Adrenal gland (tissue), 12 donors: ENCODE data around the gene CREG1. TPM values are rescaled to one million over a fixed set of nuclear protein-coding genes. Genes with fewer than 3 reads are reported as not detected.
A peak's percentile ranks its signal among the peaks of the same experiment; 100 is the strongest.

Source experiments
- DNase-seq, 7 donors: peaks; one replicate each; pipeline ENCODE4 v3.0.0-alpha.2; 2019 to 2020
- H3K27ac ChIP-seq, 5 donors: fragments of 200-600 bp; sonication (generic) in 4 of 5; 1 replicate in 3 of 5; 2 replicates in 2 of 5; pipeline versions ENCODE4 v1.5.1 to v1.8.0; 2016 to 2020; ENCODE audit warnings: mild to moderate bottlenecking in 1 of 5
- H3K27me3 ChIP-seq: fragments of 200-600 bp; 2 replicates; pipeline ENCODE4 v1.8.0; 2021
- H3K36me3 ChIP-seq, 2 donors: fragments of 200-600 bp; replicated peaks in 1 of 2; 1 replicate in 1 of 2; 2 replicates in 1 of 2; pipeline versions ENCODE4 v1.5.1 to v1.8.0; 2018 to 2022
- H3K4me1 ChIP-seq, 2 donors: fragments of 200-600 bp; replicated peaks in 1 of 2; 1 replicate in 1 of 2; 2 replicates in 1 of 2; pipeline versions ENCODE4 v1.5.1 to v1.8.0; 2018 to 2021
- H3K4me3 ChIP-seq, 4 donors: fragments of 200-600 bp; sonication (generic) in 3 of 4; one replicate each; pipeline ENCODE4 v1.5.1; 2016 to 2018
- H3K9me3 ChIP-seq, 3 donors: fragments of 200-600 bp; sonication (generic) in 1 of 3; replicated peaks in 1 of 3; 1 replicate in 2 of 3; 2 replicates in 1 of 3; pipeline versions ENCODE4 v1.5.1 to v1.8.0; 2016 to 2021
- CTCF ChIP-seq, 6 experiments: fragments of 450-650 bp in 4 of 6; fragments of 200-600 bp in 2 of 6; sonication (generic) in 1 of 6; IDR thresholded peaks; 1 replicate in 5 of 6; 2 replicates in 1 of 6; pipeline versions ENCODE4 v1.5.1 to v1.8.0; 2016 to 2021; ENCODE audit warnings: antibody characterized with exemption in 6 of 6, mild to moderate bottlenecking in 2 of 6, moderate library complexity in 1 of 6
- POLR2A ChIP-seq, 2 donors: fragments of 450-650 bp; IDR thresholded peaks; one replicate each; pipeline ENCODE4 v1.6.1; 2017; ENCODE audit warnings: antibody characterized with exemption in 2 of 2, mild to moderate bottlenecking in 2 of 2, moderate library complexity in 1 of 2
- WGBS, 4 donors: extraction: QIAGEN DNeasy Blood & Tissue Kit in 2 of 4; methylation state at CpG; one replicate each; pipeline versions ENCODE4 v1.1.5 to v1.1.7; 2013 to 2017; 5-methylcytosine and 5-hydroxymethylcytosine counted together
- intact Hi-C, 2 donors: fragments of 100-400 bp; cut with DNase I; formaldehyde crosslinking; loops; one replicate each; pipeline versions ENCODE4 v1.14.1 to v1.15.0; 2022 to 2023
- polyA plus RNA-seq, 3 donors: library from polyadenylated mRNA; stranded (reverse); fragments of 200-250 nt in 2 of 3; fragments of 350-450 nt in 1 of 3; fragmentation: Illumina TruSeq in 1 of 3; extraction: RNeasy Lipid Tissue Mini Kit (QIAGEN cat#74804) in 1 of 3; gene quantifications; one replicate each; pipeline ENCODE4 v1.2.3, GENCODE V29; 2013 to 2014
- total RNA-seq, 9 donors: library from RNA; depleted of rRNA in 4 of 9; stranded (reverse); fragments of >200 nt in 4 of 9; fragments of 120-200 nt in 1 of 9; fragmentation: NEBNext Ultra II Directional in 1 of 9; extraction: Animal tissue kit (Norgen Biotek cat#: 25700) in 1 of 9; gene quantifications; one replicate each; pipeline versions ENCODE4 v1.1.0 to v1.2.4, GENCODE V29; 2013 to 2023
- donor health status: healthy with polysubstance abuse.
- donor health status: Bipolar disorder and iron deficiency.
- donor health status: DM: yes; HTN: yes; CAD: no.
- donor health status: DM: no; HTN: no; CAD: no.
- donor health status: DM: no; HTN: no; CAD: no.
- donor health status: DM: yes; HTN: yes; CAD: no.

Gene CREG1
- total and polyA plus RNA-seq, 12 donors: 69.8 to 605 (median 227) TPM

GRCh38 chr1:167532964-167533824, 20.4 kb downstream of the CREG1 start:
- intact Hi-C loops: loop anchor here (5.0 to 10.0 kb wide), 4 partner anchors 76 to 466 kb away; no protein-coding TSS in a partner anchor
- Histone ChIP-seq H3K9me3 (no peaks in the 10 kb centered on the region), H3K27me3 (no peaks in the 10 kb centered on the region), H3K27ac (no peak overlapping the region), H3K36me3 (no peaks in the 10 kb centered on the region), H3K4me1 (no peaks in the 10 kb centered on the region), H3K4me3 (no peak overlapping the region)
- DNase-seq: peak in 1 of 7 donors; percentile 35
- 75 to 81% (median 79%) methylated on average over 6 of the region's 6 CpGs for WGBS, 4 donors
- no peak for TF ChIP-seq CTCF (IDR thresholded peaks at IDR 0.05)
- TF ChIP-seq POLR2A (IDR thresholded peaks at IDR 0.05): no peak

GRCh38 chr1:167532375-167532774, 21.2 kb downstream of the CREG1 start:
- no peak overlapping the region for H3K4me3 ChIP-seq
- no peaks in the 10 kb centered on the region for H3K36me3 ChIP-seq
- no peak for DNase-seq
- no peaks in the 10 kb centered on the region for H3K27me3 ChIP-seq
- TF ChIP-seq CTCF (IDR thresholded peaks at IDR 0.05): no peak
- no peak for TF ChIP-seq POLR2A (IDR thresholded peaks at IDR 0.05)
- no peaks in the 10 kb centered on the region for H3K4me1 ChIP-seq
- H3K9me3 ChIP-seq: no peaks in the 10 kb centered on the region
- H3K27ac ChIP-seq: no peak overlapping the region
- intact Hi-C loops: loop anchor here (5.0 to 10.0 kb wide), 4 partner anchors 75 to 465 kb away; no protein-coding TSS in a partner anchor

GRCh38 chr1:167529829-167530474, 23.6 kb downstream of the CREG1 start:
- Histone ChIP-seq H3K4me3 (no peak overlapping the region), H3K27me3 (no peaks in the 10 kb centered on the region), H3K27ac (no peak overlapping the region), H3K4me1 (no peaks in the 10 kb centered on the region), H3K9me3 (no peaks in the 10 kb centered on the region), H3K36me3 (no peaks in the 10 kb centered on the region)
- 82 to 84% (median 83%) methylated on average over 8 of the region's 8 CpGs for WGBS, 4 donors
- TF ChIP-seq CTCF (IDR thresholded peaks at IDR 0.05) (no peak), POLR2A (IDR thresholded peaks at IDR 0.05) (no peak)
- intact Hi-C loops: loop anchor here (5.0 to 10.0 kb wide), 4 partner anchors 73 to 463 kb away; no protein-coding TSS in a partner anchor
- no peak for DNase-seq

- Histone ChIP-seq H3K27me3 (no peaks in the 10 kb centered on the region), H3K36me3 (no peaks in the 10 kb centered on the region), H3K4me3 (no peak overlapping the region), H3K9me3 (no peaks in the 10 kb centered on the region), H3K27ac (no peak overlapping the region), H3K4me1 (no peaks in the 10 kb centered on the region)
- WGBS, 4 donors: 82 to 95% (median 90%) methylated on average over 3 of the region's 3 CpGs
- TF ChIP-seq CTCF (IDR thresholded peaks at IDR 0.05) (no peak), POLR2A (IDR thresholded peaks at IDR 0.05) (no peak)
- DNase-seq: no peak
- intact Hi-C loops: no loop called here
Observed at GRCh38 chr1:167528057-167528728, 25.4 kb downstream of the CREG1 start.
